ENCODE measurements around the gene SLC12A6.
"Not testable (repeated sequence)": the region's sequence is repeated elsewhere in the genome, so short reads cannot be mapped to it uniquely, and the experiment has no call there.

SLC12A6 gene

DNA sequence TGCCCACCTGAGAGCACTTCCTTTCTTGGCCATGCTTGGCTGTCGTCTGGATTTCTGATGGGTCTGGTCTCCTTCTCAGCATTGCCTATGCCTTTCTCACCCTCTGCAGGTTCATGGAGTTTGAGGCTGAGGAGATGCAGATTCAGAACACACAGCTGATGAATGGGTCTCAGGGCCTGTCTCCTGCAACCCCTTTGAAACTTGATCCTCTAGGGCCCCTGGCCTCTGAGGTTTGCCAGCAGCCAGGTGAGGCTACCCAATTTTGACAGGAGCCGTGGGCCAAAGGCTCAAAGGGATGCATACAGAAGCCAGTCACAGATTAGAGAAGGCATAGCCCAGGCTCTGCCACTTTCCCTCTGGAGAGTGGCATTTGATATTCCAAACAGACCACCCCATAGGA is 16.0 kb upstream of the SLC12A6 start:
- DNase-seq (ENCODE audit: extremely low spot score): no peak
- POLR2A ChIA-PET: interaction anchor here (0.8 kb wide), 1 partner anchor 13 kb away, joined by 5 read pairs; the partner anchor contains the start of gene LPCAT4
- CTCF ChIA-PET: interaction anchor here (2.0 kb wide), 1 partner anchor 13 kb away, joined by 6 read pairs; the partner anchor contains the start of gene LPCAT4
- TF ChIP-seq CTBP1 (IDR thresholded peaks at IDR 0.05; ENCODE audit: borderline replicate concordance): no peak
- TF ChIP-seq ZNF384 (IDR thresholded peaks at IDR 0.05): no peak
- no peak for TF ChIP-seq FOXA1 (IDR thresholded peaks at IDR 0.05)
- TF ChIP-seq FOXM1 (IDR thresholded peaks at IDR 0.05; ENCODE audit: borderline replicate concordance): no peak
- TF ChIP-seq HDGF (IDR thresholded peaks at IDR 0.05; ENCODE audit: borderline replicate concordance): no peak
- no peak for TF ChIP-seq BHLHE40 (IDR thresholded peaks at IDR 0.05; ENCODE audit: borderline replicate concordance)
- TF ChIP-seq SUZ12 (IDR thresholded peaks at IDR 0.05): no peak
- TF ChIP-seq TARDBP (IDR thresholded peaks at IDR 0.05): no peak
- no peak for TF ChIP-seq FOXK2 (IDR thresholded peaks at IDR 0.05)
- no peak for TF ChIP-seq NFRKB (IDR thresholded peaks at IDR 0.05)
- no peak for TF ChIP-seq ARNT (IDR thresholded peaks at IDR 0.05)
- TF ChIP-seq, protein P1, sequence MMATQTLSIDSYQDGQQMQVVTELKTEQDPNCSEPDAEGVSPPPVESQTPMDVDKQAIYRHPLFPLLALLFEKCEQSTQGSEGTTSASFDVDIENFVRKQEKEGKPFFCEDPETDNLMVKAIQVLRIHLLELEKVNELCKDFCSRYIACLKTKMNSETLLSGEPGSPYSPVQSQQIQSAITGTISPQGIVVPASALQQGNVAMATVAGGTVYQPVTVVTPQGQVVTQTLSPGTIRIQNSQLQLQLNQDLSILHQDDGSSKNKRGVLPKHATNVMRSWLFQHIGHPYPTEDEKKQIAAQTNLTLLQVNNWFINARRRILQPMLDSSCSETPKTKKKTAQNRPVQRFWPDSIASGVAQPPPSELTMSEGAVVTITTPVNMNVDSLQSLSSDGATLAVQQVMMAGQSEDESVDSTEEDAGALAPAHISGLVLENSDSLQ (IDR thresholded peaks at IDR 0.05): no peak
- no peak for TF ChIP-seq LEF1 (IDR thresholded peaks at IDR 0.05; ENCODE audit: borderline replicate concordance)
- TF ChIP-seq ELF4 (IDR thresholded peaks at IDR 0.05): no peak
- no peak for TF ChIP-seq L3MBTL2 (conservative IDR thresholded peaks at IDR 0.05)
- TF ChIP-seq SP1 (IDR thresholded peaks at IDR 0.05): no peak

DNA sequence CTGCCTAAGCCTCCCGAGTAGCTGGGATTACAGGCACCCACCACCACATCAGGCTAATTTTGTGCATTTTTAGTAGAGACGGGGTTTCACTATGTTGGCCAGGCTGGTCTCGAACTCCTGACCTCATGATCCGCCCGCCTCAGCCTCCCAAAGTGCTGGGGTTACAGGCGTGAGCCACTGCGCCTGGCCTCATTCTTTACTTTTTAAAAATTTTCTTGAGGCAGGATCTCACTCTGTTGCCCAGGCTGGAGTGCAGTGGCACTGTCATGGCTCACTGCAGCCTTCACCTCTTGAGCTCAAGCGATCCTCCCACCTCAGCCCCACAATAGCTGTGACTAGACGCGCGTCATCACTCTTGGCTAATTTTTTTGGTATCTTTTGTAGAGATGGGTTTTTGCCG is 15.4 kb upstream of the SLC12A6 start:
- CTCF ChIA-PET; DNase-seq (ENCODE audit: extremely low spot score): not testable (repeated sequence)
- POLR2A ChIA-PET: interaction anchor here (0.8 kb wide), 2 partner anchors 9 to 13 kb away, joined by 3 to 5 read pairs; partner anchors contain the start of gene LPCAT4

DNA sequence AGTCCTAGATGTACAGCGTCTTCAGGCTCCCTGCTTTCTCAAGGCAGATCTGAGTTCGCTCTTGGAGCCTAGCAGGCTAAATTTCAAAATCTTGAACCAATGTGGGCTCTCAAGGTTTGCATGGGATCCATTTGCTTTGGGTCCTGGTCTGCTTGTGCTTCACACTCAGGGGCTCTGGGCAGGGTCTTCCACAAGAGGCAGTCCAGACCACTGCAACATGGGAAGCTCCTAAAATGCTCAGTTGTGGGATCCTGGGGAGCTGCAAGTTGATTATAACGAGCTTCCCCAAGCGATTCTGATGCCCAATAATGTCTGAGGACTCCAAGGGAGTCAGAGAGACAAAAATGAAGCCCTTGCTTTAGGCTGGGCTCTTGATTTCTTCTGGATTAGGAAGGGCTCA is 12.2 kb upstream of the SLC12A6 start:
- CTCF ChIA-PET: no interaction called here
- DNase-seq (ENCODE audit: extremely low spot score): no peak
- POLR2A ChIA-PET: no interaction called here
- no peak for TF ChIP-seq SUZ12 (IDR thresholded peaks at IDR 0.05)
- no peak for TF ChIP-seq LEF1 (IDR thresholded peaks at IDR 0.05; ENCODE audit: borderline replicate concordance)
- no peak for TF ChIP-seq ARNT (IDR thresholded peaks at IDR 0.05)
- no peak for TF ChIP-seq L3MBTL2 (conservative IDR thresholded peaks at IDR 0.05)
- no peak for TF ChIP-seq TARDBP (IDR thresholded peaks at IDR 0.05)

DNA sequence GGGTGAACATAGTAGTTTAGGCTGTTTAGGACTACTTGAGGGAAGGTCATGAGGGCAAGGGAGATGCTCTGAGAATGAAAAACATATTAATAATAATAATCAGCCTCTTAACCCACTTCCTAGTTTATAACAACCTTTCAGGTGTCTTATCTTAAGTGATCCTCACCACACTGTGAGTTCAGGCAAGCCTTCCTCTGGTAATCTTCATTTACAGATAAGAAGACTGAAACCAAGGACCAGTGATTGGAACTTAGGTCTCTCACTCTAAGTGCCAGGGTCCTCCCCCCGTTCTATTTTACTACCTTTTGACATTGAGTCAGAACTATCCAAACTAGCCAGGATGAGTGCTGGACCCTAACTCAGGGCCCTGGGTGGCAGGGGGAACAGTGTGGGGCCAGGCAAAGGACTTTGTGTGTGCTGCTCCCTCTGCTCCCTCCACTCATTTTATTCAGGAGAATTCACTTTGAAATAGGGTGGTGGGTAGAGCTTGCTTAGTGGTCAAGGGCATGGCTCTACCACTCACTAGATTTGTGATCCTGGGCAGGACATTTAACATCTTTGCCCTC is 11.2 kb upstream of the SLC12A6 start:
- ChIA-PET CTCF (no interaction called here), POLR2A (no interaction called here)

DNA sequence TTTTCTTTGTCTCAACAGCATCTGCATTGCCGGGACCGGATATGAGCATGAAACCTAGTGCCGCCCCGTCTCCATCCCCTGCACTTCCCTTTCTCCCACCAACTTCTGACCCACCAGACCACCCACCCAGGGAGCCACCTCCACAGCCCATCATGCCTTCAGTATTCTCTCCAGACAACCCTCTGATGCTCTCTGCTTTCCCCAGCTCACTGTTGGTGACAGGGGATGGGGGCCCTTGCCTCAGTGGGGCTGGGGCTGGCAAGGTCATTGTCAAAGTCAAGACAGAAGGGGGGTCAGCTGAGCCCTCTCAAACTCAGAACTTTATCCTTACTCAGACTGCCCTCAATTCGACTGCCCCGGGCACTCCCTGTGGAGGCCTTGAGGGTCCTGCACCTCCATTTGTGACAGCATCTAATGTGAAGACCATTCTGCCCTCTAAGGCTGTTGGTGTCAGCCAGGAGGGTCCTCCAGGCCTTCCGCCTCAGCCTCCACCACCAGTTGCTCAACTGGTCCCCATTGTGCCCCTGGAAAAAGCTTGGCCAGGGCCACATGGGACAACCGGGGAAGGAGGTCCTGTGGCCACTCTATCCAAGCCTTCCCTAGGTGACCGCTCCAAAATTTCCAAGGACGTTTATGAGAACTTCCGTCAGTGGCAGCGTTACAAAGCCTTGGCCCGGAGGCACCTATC is 10.5 kb upstream of the SLC12A6 start:
- TF ChIP-seq FOXK2 (IDR thresholded peaks at IDR 0.05) (no peak), LEF1 (IDR thresholded peaks at IDR 0.05; ENCODE audit: borderline replicate concordance) (no peak), TARDBP (IDR thresholded peaks at IDR 0.05) (no peak), SP1 (IDR thresholded peaks at IDR 0.05) (no peak), HDGF (IDR thresholded peaks at IDR 0.05; ENCODE audit: borderline replicate concordance) (no peak), L3MBTL2 (conservative IDR thresholded peaks at IDR 0.05) (no peak), FOXM1 (IDR thresholded peaks at IDR 0.05; ENCODE audit: borderline replicate concordance) (no peak), BHLHE40 (IDR thresholded peaks at IDR 0.05; ENCODE audit: borderline replicate concordance) (no peak), ARNT (IDR thresholded peaks at IDR 0.05) (no peak), SUZ12 (IDR thresholded peaks at IDR 0.05) (no peak), NFRKB (IDR thresholded peaks at IDR 0.05) (no peak), ELF4 (IDR thresholded peaks at IDR 0.05) (no peak), CTBP1 (IDR thresholded peaks at IDR 0.05; ENCODE audit: borderline replicate concordance) (no peak)
- TF ChIP-seq, protein P1 (IDR thresholded peaks at IDR 0.05): no peak
- POLR2A ChIA-PET: no interaction called here
- DNase-seq (ENCODE audit: extremely low spot score): no peak
- CTCF ChIA-PET: no interaction called here

More for the DNA sequence above, 11.2 kb upstream of the SLC12A6 start:
- DNase-seq (ENCODE audit: extremely low spot score): no peak
- TF ChIP-seq ELF4 (IDR thresholded peaks at IDR 0.05) (no peak), LEF1 (IDR thresholded peaks at IDR 0.05; ENCODE audit: borderline replicate concordance) (no peak), NFRKB (IDR thresholded peaks at IDR 0.05) (no peak), SUZ12 (IDR thresholded peaks at IDR 0.05) (no peak), TARDBP (IDR thresholded peaks at IDR 0.05) (no peak)

DNA sequence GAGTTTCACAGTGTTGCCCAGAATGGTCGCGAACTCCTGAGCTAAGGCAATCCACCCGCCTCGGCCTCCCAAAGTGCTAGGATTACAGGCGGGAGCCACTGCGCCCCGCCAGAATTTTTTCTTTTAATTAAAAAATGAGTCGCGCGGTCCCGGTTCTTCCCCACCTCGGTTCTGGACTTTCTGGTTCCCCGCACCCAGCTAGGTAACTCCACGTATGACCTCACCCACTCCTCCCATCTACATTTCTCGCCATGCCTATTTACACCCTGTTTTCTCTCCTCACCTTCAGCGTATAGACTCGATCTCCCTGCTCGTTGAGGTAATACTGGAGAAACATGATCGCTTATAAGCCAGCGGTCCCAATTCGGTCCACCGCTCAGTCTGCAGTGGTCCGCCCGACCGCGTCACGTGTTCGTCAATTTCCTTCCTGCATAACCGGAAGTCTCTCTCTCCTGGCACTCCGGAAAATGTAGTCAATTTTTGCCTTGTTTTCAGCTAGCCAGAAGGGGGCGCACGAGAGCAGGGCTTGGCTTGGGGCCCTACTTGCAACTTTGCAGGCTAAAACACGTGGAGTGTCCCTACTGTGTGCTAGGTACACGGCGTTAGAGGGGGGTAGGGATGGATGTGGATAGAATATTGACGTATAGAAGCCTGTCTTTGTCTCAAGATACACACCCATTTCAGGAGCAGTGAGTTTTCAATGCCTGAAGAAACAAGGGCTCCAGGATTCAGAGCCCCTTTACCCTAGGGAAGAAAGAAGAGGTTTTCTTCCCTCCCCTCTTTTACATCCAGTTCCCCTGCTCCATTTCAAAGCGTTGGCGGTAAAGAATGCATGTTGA is 5.4 kb upstream of the SLC12A6 start, which contains the start of the genes NOP10 and NUTM1:
NOP10 (minus strand) TSS at position 400 of the 839 bp plus-strand sequence; CDS start at position 337, 63 bp downstream.
NUTM1 (plus strand) TSS at position 579 of the 839 bp plus-strand sequence. CDS start 382 bp downstream, outside the sequence.
- ChIA-PET CTCF (interaction anchor here (0.6 to 0.9 kb wide), 3 partner anchors 13 to 109 kb away, joined by 3 to 5 read pairs (median 3); no protein-coding TSS in a partner anchor), POLR2A (interaction anchor here (0.9 to 2.1 kb wide), 6 partner anchors 12 to 247 kb away, joined by 3 to 17 read pairs (median 3); partner anchors contain the start of gene LPCAT4)
- TF ChIP-seq FOXK2 (IDR thresholded peaks at IDR 0.05): 0 out of 2 replicates have a peak, but pooled peaks have one; percentile 31
- no peak for TF ChIP-seq FOXA1 (IDR thresholded peaks at IDR 0.05)
- TF ChIP-seq SUZ12 (IDR thresholded peaks at IDR 0.05): no peak
- TF ChIP-seq ELF4 (IDR thresholded peaks at IDR 0.05): peak; percentile 78
- TF ChIP-seq L3MBTL2 (conservative IDR thresholded peaks at IDR 0.05): peak; percentile 94
- peak; percentile 71 for DNase-seq (ENCODE audit: extremely low spot score)
